ENCODE measurements around the gene SUGCT. TPM values are rescaled to one million over a fixed set of nuclear protein-coding genes. Genes with fewer than 3 reads are reported as not detected.

Gene SUGCT
- total RNA-seq, 1 experiment from 2014 or later = 1.6 TPM

GRCh38 chr7:40436710-40437109, 301.9 kb downstream of the SUGCT start:
- intact Hi-C loops (cut with micrococcal nuclease; ENCODE audit: unreplicated experiment) = no loop called here
- Mint-ChIP-seq H3K27me3 (ENCODE audit: unreplicated experiment) (no peaks in the 10 kb centered on the region), H3K27ac (ENCODE audit: unreplicated experiment) (no peak overlapping the region), H3K4me1 (ENCODE audit: low read depth, unreplicated experiment) (peaks cover 10% of the 10 kb centered on the region), H3K36me3 (ENCODE audit: insufficient read depth, unreplicated experiment) (no peaks in the 10 kb centered on the region), H3K4me3 (ENCODE audit: low read depth, unreplicated experiment) (no peak overlapping the region), H3K9me3 (ENCODE audit: low read depth, unreplicated experiment) (peaks cover 13% of the 10 kb centered on the region)
- DNase-seq = no peak
- CTCF ChIA-PET = no interaction called here
- TF ChIP-seq CTCF (IDR thresholded peaks at IDR 0.05; ENCODE audit: unreplicated experiment) = no peak
- BruUV-seq (replicated peaks) = no TSS peak

DNA sequence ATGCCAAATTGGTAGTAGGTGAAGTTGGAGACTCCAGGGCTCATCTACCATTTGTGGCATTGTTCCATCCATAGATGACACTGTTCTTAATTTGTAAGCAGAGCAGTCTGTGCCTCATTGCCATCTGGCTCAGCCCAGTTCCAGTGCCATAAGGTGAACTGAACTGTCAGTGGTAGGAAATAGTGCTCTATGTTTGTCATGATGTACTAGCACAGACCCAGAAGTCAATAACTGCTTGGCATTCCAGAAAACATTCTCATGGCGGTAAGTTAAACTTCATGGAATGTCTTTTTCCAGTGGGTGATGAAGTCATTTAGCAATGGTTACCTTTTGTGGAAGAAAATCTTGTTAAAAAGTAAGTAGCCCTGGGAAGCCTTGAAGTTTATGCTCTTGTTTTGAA, 302.7 kb downstream of the SUGCT start:
- peaks cover 10% of the 10 kb centered on the region for H3K4me1 Mint-ChIP-seq (ENCODE audit: low read depth, unreplicated experiment)
- BruUV-seq (replicated peaks) = no TSS peak
- no peaks in the 10 kb centered on the region for H3K36me3 Mint-ChIP-seq (ENCODE audit: insufficient read depth, unreplicated experiment)
- H3K27ac Mint-ChIP-seq (ENCODE audit: unreplicated experiment) = no peak overlapping the region
- DNase-seq = peak; percentile 9
- CTCF ChIA-PET = no interaction called here
- no peaks in the 10 kb centered on the region for H3K27me3 Mint-ChIP-seq (ENCODE audit: unreplicated experiment)
- no peak overlapping the region for H3K4me3 Mint-ChIP-seq (ENCODE audit: low read depth, unreplicated experiment)
- intact Hi-C loops (cut with micrococcal nuclease; ENCODE audit: unreplicated experiment) = no loop called here
- no peak for TF ChIP-seq CTCF (IDR thresholded peaks at IDR 0.05; ENCODE audit: unreplicated experiment)
- peaks cover 13% of the 10 kb centered on the region for H3K9me3 Mint-ChIP-seq (ENCODE audit: low read depth, unreplicated experiment)

DNA sequence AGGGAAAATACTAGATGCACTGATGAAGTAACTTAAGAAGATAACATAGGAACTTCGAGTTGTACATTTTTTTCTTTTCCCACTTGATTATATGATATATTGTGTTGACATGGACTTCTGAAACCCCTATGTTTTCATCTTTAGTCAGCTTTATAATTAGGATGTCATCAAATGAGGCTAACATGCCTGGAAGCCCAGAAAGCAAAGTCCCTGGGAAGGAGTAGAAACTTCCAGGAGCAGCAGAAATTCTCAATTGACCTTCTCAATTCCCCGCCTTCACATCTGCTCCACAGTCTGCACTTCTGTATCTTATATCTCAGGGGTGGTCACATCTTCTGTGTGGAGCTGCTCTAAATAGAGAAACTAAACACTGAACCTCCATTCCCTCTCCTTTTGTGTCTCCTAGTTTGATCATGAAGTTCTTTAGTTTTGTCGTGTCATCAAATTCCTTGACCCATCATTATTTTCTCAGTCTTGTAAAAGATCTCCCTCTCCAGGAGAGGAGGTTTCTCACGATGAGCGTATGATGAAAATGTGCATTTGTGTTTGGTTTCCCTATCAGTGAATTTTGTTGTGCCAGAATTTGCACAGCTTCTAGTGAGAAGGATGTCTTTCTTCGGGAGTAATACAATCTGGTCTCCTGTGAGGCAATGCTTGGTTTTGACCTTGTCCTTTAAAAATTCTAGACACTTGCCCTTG, 303.3 kb downstream of the SUGCT start:
- Mint-ChIP-seq H3K36me3 (ENCODE audit: insufficient read depth, unreplicated experiment) (no peaks in the 10 kb centered on the region), H3K9me3 (ENCODE audit: low read depth, unreplicated experiment) (peaks cover 10% of the 10 kb centered on the region), H3K27ac (ENCODE audit: unreplicated experiment) (peak overlapping the region; percentile 1), H3K4me3 (ENCODE audit: low read depth, unreplicated experiment) (no peak overlapping the region), H3K27me3 (ENCODE audit: unreplicated experiment) (no peaks in the 10 kb centered on the region), H3K4me1 (ENCODE audit: low read depth, unreplicated experiment) (peaks cover 10% of the 10 kb centered on the region)
- no peak for TF ChIP-seq CTCF (IDR thresholded peaks at IDR 0.05; ENCODE audit: unreplicated experiment)
- no TSS peak for BruUV-seq (replicated peaks)
- intact Hi-C loops (cut with micrococcal nuclease; ENCODE audit: unreplicated experiment) = no loop called here
- CTCF ChIA-PET = no interaction called here
- DNase-seq = no peak

GRCh38 chr7:40439686-40440085, 304.9 kb downstream of the SUGCT start:
- no peak overlapping the region for H3K27ac Mint-ChIP-seq (ENCODE audit: unreplicated experiment)
- peaks cover 10% of the 10 kb centered on the region for H3K4me1 Mint-ChIP-seq (ENCODE audit: low read depth, unreplicated experiment)

More at GRCh38 chr7:40439686-40440085, 304.9 kb downstream of the SUGCT start:
- intact Hi-C loops (cut with micrococcal nuclease; ENCODE audit: unreplicated experiment) = no loop called here
- H3K36me3 Mint-ChIP-seq (ENCODE audit: insufficient read depth, unreplicated experiment) = no peaks in the 10 kb centered on the region
- no peak for DNase-seq
- H3K9me3 Mint-ChIP-seq (ENCODE audit: low read depth, unreplicated experiment) = peaks cover 10% of the 10 kb centered on the region
- CTCF ChIA-PET = no interaction called here
- H3K4me3 Mint-ChIP-seq (ENCODE audit: low read depth, unreplicated experiment) = no peak overlapping the region
- no peaks in the 10 kb centered on the region for H3K27me3 Mint-ChIP-seq (ENCODE audit: unreplicated experiment)
- TF ChIP-seq CTCF (IDR thresholded peaks at IDR 0.05; ENCODE audit: unreplicated experiment) = no peak
- BruUV-seq (replicated peaks) = no TSS peak

All from Calu3 (cell line).